H1 (cell line): ENCODE results near the gene MEIS3. TPM values are rescaled to one million over a fixed set of nuclear protein-coding genes. Genes with fewer than 3 reads are reported as not detected.

ENCODE experiments used
- CTCF ChIA-PET: fragments of 300-600 bp; sonication (Branson Sonifier 250); formaldehyde crosslinking; loops from one replicate; lab custom pipeline; 2021; ENCODE audit not compliant: partially characterized antibody; lab: Charles Lee
- POLR2A ChIA-PET: fragments of 300-600 bp; sonication (Branson Sonifier 250); formaldehyde crosslinking; loops from one replicate; lab custom pipeline; 2021; ENCODE audit warnings: inconsistent platforms; ENCODE audit not compliant: partially characterized antibody; lab: Charles Lee
- DNase-seq, 2 experiments: peaks; one replicate each; pipeline versions ENCODE4 v3.0.0 to v3.0.0-alpha.2; 2010 to 2022; ENCODE audit warnings: low spot score in 2 of 2, low read depth in 1 of 2, mixed read lengths in 1 of 2
- FAIRE-seq: peaks from 2 replicates; lab custom pipeline; 2011; peaks lifted over from hg19 to GRCh38; lab: Jason Lieb, UNC
- H2AFZ ChIP-seq: 2 replicates; pipeline ENCODE4 v1.8.1; 2012; ENCODE audit warnings: low read length, inconsistent platforms
- H2AK5ac ChIP-seq: 2 replicates; pipeline ENCODE4 v1.6.1; 2013; ENCODE audit warnings: low read depth, low read length
- H2BK120ac ChIP-seq: replicated peaks from 2 replicates; pipeline ENCODE3; 2013; ENCODE audit warnings: low read depth, low read length, inconsistent platforms
- H2BK12ac ChIP-seq: 2 replicates; pipeline ENCODE4 v1.6.1; 2013; ENCODE audit warnings: low read depth, low read length
- H2BK15ac ChIP-seq: 2 replicates; pipeline ENCODE4 v1.6.1; 2013; ENCODE audit warnings: low read length
- H2BK20ac ChIP-seq: 2 replicates; pipeline ENCODE4 v1.6.1; 2013; ENCODE audit warnings: low read length
- H2BK5ac ChIP-seq: 2 replicates; pipeline ENCODE4 v1.6.1; 2013; ENCODE audit warnings: low read depth, low read length
- H3K14ac ChIP-seq: 2 replicates; pipeline ENCODE4 v1.6.1; 2013; ENCODE audit warnings: inconsistent platforms; ENCODE audit not compliant: insufficient read length
- H3K18ac ChIP-seq: 2 replicates; pipeline ENCODE4 v1.6.1; 2013; ENCODE audit warnings: low read length; ENCODE audit errors: extremely low read depth
- H3K23ac ChIP-seq: 2 replicates; pipeline ENCODE4 v1.6.1; 2013; ENCODE audit warnings: inconsistent platforms; ENCODE audit not compliant: insufficient read length
- H3K23me2 ChIP-seq: 2 replicates; pipeline ENCODE4 v1.6.1; 2013; ENCODE audit warnings: low read depth, low read length
- H3K27ac ChIP-seq: 2 replicates; pipeline ENCODE4 v1.6.1; 2011; ENCODE audit warnings: low read depth, low read length, inconsistent platforms
- H3K27me3 ChIP-seq, 4 experiments: replicated peaks in 1 of 4; 1 replicate in 1 of 4; 2 replicates in 3 of 4; pipeline versions ENCODE4 v1.6.1 to v1.8.1; 2011 to 2013; ENCODE audit warnings: low read length in 3 of 4, mild to moderate bottlenecking in 3 of 4, inconsistent platforms in 2 of 4, mixed read lengths in 2 of 4, moderate library complexity in 1 of 4; ENCODE audit not compliant: control insufficient read depth in 3 of 4, insufficient read depth in 3 of 4; ENCODE audit errors: extremely low read depth in 1 of 4
- H3K36me3 ChIP-seq, 4 experiments: 2 replicates each; pipeline versions ENCODE4 v1.6.1 to v1.8.1; 2011 to 2013; ENCODE audit warnings: mild to moderate bottlenecking in 4 of 4, low read length in 3 of 4, moderate library complexity in 2 of 4, control low read depth in 1 of 4, inconsistent platforms in 1 of 4; ENCODE audit not compliant: insufficient read depth in 4 of 4, control insufficient read depth in 2 of 4
- H3K4ac ChIP-seq: replicated peaks from 2 replicates; pipeline ENCODE3; 2013; ENCODE audit warnings: low read length, low read depth, mixed read lengths, inconsistent platforms; ENCODE audit not compliant: insufficient read length
- H3K4me1 ChIP-seq, 4 experiments: replicated peaks in 1 of 4; 1 replicate in 1 of 4; 2 replicates in 3 of 4; pipeline versions ENCODE4 v1.6.1 to v1.8.1; 2011 to 2013; ENCODE audit warnings: low read length in 3 of 4, inconsistent platforms in 2 of 4, mixed read lengths in 1 of 4; ENCODE audit not compliant: insufficient read depth in 4 of 4, control insufficient read depth in 3 of 4
- H3K4me2 ChIP-seq, 2 experiments: 2 replicates each; pipeline versions ENCODE4 v1.6.1 to v1.8.1; 2011 to 2013; ENCODE audit warnings: low read depth in 2 of 2, low read length in 2 of 2, control low read depth in 1 of 2, inconsistent platforms in 1 of 2, mild to moderate bottlenecking in 1 of 2; ENCODE audit not compliant: insufficient read depth in 1 of 2
- H3K4me3 ChIP-seq, 4 experiments: fragments of 200-600, 300-600 bp in 1 of 4; sonication (generic), shearing (Covaris generic), sonication (Bioruptor Twin) in 1 of 4; 2 replicates each; pipeline versions ENCODE4 v1.5.1 to v1.8.1; 2011 to 2016; ENCODE audit warnings: low read length in 4 of 4, low read depth in 3 of 4, control low read depth in 2 of 4, inconsistent platforms in 2 of 4, mild to moderate bottlenecking in 2 of 4, mixed read lengths in 1 of 4, moderate library complexity in 1 of 4; ENCODE audit not compliant: insufficient read depth in 2 of 4; ENCODE audit errors: extremely low read depth in 1 of 4
- H3K56ac ChIP-seq: replicated peaks from 2 replicates; pipeline ENCODE3; 2013; ENCODE audit warnings: low read depth, mild to moderate bottlenecking, mixed read lengths, low read length, inconsistent platforms; ENCODE audit not compliant: insufficient read length
- H3K79me1 ChIP-seq: 2 replicates; pipeline ENCODE4 v1.6.1; 2013; ENCODE audit warnings: low read depth, low read length, control low read depth
- H3K79me2 ChIP-seq, 2 experiments: 2 replicates each; pipeline versions ENCODE4 v1.6.1 to v1.8.1; 2012 to 2013; ENCODE audit warnings: low read length in 2 of 2, mild to moderate bottlenecking in 2 of 2, inconsistent platforms in 1 of 2; ENCODE audit not compliant: insufficient read depth in 2 of 2, control insufficient read depth in 1 of 2
- H3K9ac ChIP-seq, 4 experiments: replicated peaks in 1 of 4; 1 replicate in 1 of 4; 2 replicates in 3 of 4; pipeline versions ENCODE4 v1.6.1 to v1.8.1; 2011 to 2013; ENCODE audit warnings: low read depth in 3 of 4, low read length in 3 of 4, control low read depth in 2 of 4, mild to moderate bottlenecking in 2 of 4, moderate library complexity in 2 of 4, inconsistent platforms in 1 of 4; ENCODE audit errors: extremely low read depth in 1 of 4
- H3K9me3 ChIP-seq, 2 experiments: 2 replicates each; pipeline versions ENCODE4 v1.6.1 to v1.8.1; 2012 to 2013; ENCODE audit warnings: mild to moderate bottlenecking in 2 of 2, moderate library complexity in 2 of 2, control low read depth in 1 of 2, inconsistent platforms in 1 of 2, low read depth in 1 of 2, low read length in 1 of 2, mixed read lengths in 1 of 2; ENCODE audit not compliant: insufficient read depth in 2 of 2
- H4K20me1 ChIP-seq, 2 experiments: replicated peaks in 1 of 2; 2 replicates each; pipeline versions ENCODE3 to v1.8.1; 2011 to 2013; ENCODE audit warnings: inconsistent platforms in 2 of 2, low read length in 2 of 2, mild to moderate bottlenecking in 1 of 2; ENCODE audit not compliant: insufficient read depth in 2 of 2, control insufficient read depth in 1 of 2
- H4K5ac ChIP-seq: 2 replicates; pipeline ENCODE4 v1.6.1; 2013; ENCODE audit warnings: low read length, low read depth, mixed read lengths, inconsistent platforms; ENCODE audit not compliant: insufficient read length
- H4K8ac ChIP-seq: 2 replicates; pipeline ENCODE4 v1.8.0; 2013; ENCODE audit warnings: mild to moderate bottlenecking, moderate library complexity, low read length, inconsistent platforms; ENCODE audit not compliant: insufficient read depth; ENCODE audit errors: extremely low read depth
- H4K91ac ChIP-seq: replicated peaks from 2 replicates; pipeline ENCODE3; 2013; ENCODE audit warnings: low read length, mixed read lengths, inconsistent platforms; ENCODE audit not compliant: insufficient read length
- BACH1 ChIP-seq: IDR thresholded peaks from 2 replicates; pipeline ENCODE4 v1.6.1; 2012; ENCODE audit warnings: low read length, improper control_type of control experiment
- CBX8 ChIP-seq: fragments of 300-800, 300-1000 bp; sonication (generic); IDR thresholded peaks from 2 replicates; pipeline ENCODE4 v1.7.1; 2016; ENCODE audit warnings: low read depth, low read length, borderline replicate concordance
- KDM1A ChIP-seq: fragments of 200-600, 300-600 bp; sonication (generic); IDR thresholded peaks from 2 replicates; pipeline ENCODE4 v1.7.1; 2016; ENCODE audit warnings: mild to moderate bottlenecking, low read length, borderline replicate concordance
- POLR2AphosphoS5 ChIP-seq: IDR thresholded peaks from 2 replicates; pipeline ENCODE4 v1.6.1; 2011; ENCODE audit warnings: low read depth, low read length
- WGBS, 2 experiments: shearing (Covaris generic) in 1 of 2; methylation state at CpG; one replicate each; pipeline versions ENCODE4 v1.1.6 to v1.1.7; 2013 to 2015; ENCODE audit warnings: low lambda C conversion rate in 2 of 2, mixed read lengths in 2 of 2, inconsistent platforms in 1 of 2, low coverage in 1 of 2, missing lambda C conversion rate in 1 of 2; ENCODE audit not compliant: insufficient replicate concordance in 2 of 2, insufficient coverage in 1 of 2, insufficient read length in 1 of 2; ENCODE audit errors: extremely low coverage in 1 of 2, missing lambda C conversion rate in 1 of 2; 5-methylcytosine and 5-hydroxymethylcytosine counted together
- polyA plus RNA-seq, 7 experiments: library from polyadenylated mRNA; depleted of rRNA in 3 of 7; stranded (reverse) in 5 of 7; unstranded in 2 of 7; fragments of >200 nt in 5 of 7; fragments of 200-250 nt in 2 of 7; gene quantifications; 1 replicate in 5 of 7; 2 replicates in 1 of 7; 4 replicates in 1 of 7; pipeline versions ENCODE4 v1.2.1 to v1.2.3, GENCODE V29; 2011 to 2013; ENCODE audit warnings: missing spikeins in 2 of 7, mixed read lengths in 2 of 7
- total RNA-seq: library from RNA; stranded (reverse); fragmentation: NEBNext Ultra II Directional; extraction: Animal tissue kit (Norgen Biotek cat#: 25700); gene quantifications from 2 replicates; pipeline ENCODE4 v1.2.1, GENCODE V29; 2021

The MEIS3 gene
- total and polyA plus RNA-seq, 2 of the 8 experiments (the other 6 are each of a cell fraction or from before 2014, with no cell fraction given): 24.5 to 28.2 TPM

DNA sequence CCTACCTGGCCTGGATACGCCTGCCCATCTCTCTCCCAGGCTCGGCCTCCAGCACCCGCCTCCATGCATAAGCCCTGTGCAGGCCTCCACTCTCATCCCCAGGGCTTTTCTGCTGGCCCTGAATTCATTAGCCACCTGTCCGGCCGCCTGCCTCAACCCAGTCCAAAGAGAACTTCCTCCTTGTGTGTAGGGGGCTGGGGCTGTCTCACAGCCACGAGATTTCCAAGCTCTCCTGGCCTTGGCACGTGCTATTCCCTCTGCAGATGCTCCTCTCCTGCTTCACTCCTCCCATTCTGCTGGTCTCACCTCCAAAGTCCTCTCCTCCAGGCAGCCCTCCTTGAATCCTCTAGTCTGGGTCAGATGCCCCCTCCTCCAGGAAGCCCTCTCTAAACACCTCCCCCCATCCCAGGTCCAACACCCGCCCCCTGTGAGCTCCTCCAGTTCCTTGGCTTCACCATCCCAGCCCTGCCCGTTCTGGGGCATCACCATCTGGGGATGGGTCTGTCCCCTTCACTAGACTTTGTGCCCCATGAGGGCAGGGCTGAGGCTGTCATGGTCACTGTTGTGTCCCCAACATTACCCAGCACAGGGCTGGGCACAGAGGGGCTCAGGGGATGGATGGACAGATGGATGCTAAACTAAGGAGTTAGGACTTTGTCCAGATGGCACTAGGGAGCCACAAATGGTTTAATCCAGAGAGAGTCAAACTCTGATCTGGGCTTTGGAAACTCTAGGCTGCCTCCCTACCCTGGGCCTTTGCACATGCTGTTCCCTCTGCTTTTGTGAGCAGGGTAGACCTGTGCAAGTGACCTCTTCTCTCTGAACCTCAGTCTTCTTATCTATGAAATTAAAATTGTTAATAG, 14.8 kb downstream of the MEIS3 start:
- H2BK120ac ChIP-seq: no peak overlapping the region
- no peak overlapping the region for H3K23ac ChIP-seq
- H3K36me3 ChIP-seq: no peaks in the 10 kb centered on the region
- no peaks in the 10 kb centered on the region for H3K9me3 ChIP-seq
- TF ChIP-seq BACH1: no peak
- no peak for TF ChIP-seq CBX8
- 0 out of 2 replicates have a peak, but pooled peaks have one; percentile 11 for TF ChIP-seq KDM1A
- TF ChIP-seq POLR2AphosphoS5: no peak
- TF ChIP-seq, all 59 proteins: peak for 1
- Histone ChIP-seq H3K14ac (no peak overlapping the region), H3K23me2 (peaks cover 9% of the 10 kb centered on the region), H2AFZ (no peak overlapping the region), H2BK20ac (no peak overlapping the region), H3K79me1 (no peaks in the 10 kb centered on the region; the same call in 1 of the 2 replicates), H2BK12ac (0 out of 2 replicates have a peak overlapping the region, but pooled peaks have one; percentile 14), H3K79me2 (no peaks in the 10 kb centered on the region), H4K8ac (no peak overlapping the region), H2BK15ac (no peak overlapping the region), H3K27ac (no peak overlapping the region), H4K20me1 (peaks cover 0 to 4% of the 10 kb centered on the region in 2 experiments), H3K56ac (no peak overlapping the region), H3K4me3 (no peak overlapping the region), H4K5ac (no peak overlapping the region), H3K9ac (no peak overlapping the region), H2BK5ac (no peak overlapping the region), H2AK5ac (no peak overlapping the region), H3K4me1 (peaks cover 0 to 5% (median 4%) of the 10 kb centered on the region in 4 experiments; a peak in 4 of 7 replicates), H3K4ac (no peak overlapping the region), H3K18ac (no peak overlapping the region), H3K27me3 (no peaks in the 10 kb centered on the region), H3K4me2 (no peak overlapping the region), H4K91ac (peak overlapping the region; percentile 84)
- 87% methylated on average over 9 of the region's 9 CpGs; no CpG with 5 or more reads in 1 of the 2 experiments for WGBS, 2 experiments
- FAIRE-seq (no peak), DNase-seq (no peak)
- POLR2A ChIA-PET: no interaction called here
- CTCF ChIA-PET: interaction anchor here (1.2 kb wide), 1 partner anchor 13 kb away, joined by 3 read pairs; no protein-coding TSS in a partner anchor
